LoVo (cell line): ENCODE data around the gene MAST4.
A peak's percentile ranks its signal among the peaks of the same experiment; 100 is the strongest.

Source experiments
- DNase-seq: peaks from one replicate; pipeline ENCODE4 v3.0.0-alpha.2; 2016; ENCODE audit warnings: low spot score

Gene MAST4

DNA sequence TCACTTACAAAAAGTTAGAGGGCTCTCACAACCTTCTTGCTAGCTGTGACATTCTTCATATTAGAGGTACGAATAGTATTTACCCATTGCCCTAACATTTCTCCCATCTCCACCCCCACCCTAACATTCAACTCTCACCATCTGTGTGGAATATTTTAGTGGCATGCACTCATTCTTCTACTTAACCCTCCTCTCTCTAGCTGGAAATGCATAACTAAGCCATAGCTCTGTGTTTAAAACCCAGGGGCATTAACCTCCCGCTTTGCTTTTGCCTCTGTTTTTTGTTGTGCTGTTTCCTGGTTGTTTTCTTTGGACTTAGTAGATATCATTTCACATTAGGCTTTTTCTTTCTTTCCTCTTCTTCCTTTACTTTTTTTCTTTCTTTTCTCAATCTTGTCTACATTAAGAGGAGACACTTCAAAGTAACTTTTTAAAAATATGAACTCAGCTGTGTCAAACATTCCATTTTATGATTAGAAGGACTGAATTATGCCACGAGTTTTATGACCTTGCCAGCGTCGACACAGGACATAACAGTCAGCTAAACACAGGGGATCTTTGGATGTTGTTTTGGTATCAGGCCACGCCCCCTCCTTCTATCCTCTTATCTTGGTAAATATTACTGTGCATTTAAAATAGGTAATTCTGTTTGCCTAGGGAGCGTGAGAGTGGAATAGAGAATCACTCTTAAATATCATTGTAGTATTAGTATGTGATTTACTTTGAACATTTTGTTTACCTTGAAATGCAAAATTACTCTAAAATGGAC lies 364.4 kb downstream of the MAST4 start:
- peak; percentile 27 for DNase-seq

DNA sequence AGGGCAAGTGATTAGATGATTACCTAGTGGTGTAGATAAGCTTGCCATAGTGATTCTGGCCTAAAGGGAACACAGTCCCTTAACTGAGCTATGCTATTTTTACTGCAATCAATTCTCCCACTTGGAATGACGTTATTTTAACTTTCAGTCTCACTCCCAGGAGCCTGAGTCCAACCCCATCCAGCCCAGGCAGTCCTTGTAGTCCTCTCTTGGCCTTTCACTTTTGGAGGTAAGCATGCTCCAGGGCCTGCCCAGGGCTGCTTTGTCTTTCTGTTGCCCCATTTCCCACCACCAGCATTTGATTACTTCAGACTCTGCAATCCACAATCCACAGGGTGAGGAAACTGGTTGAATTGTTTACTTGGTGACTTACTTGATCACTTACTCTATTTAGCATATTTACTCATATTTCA lies 367.4 kb downstream of the MAST4 start:
- no peak for DNase-seq

GRCh38 chr5:66966439-66966838 lies 370.2 kb downstream of the MAST4 start:
- DNase-seq: no peak

DNA sequence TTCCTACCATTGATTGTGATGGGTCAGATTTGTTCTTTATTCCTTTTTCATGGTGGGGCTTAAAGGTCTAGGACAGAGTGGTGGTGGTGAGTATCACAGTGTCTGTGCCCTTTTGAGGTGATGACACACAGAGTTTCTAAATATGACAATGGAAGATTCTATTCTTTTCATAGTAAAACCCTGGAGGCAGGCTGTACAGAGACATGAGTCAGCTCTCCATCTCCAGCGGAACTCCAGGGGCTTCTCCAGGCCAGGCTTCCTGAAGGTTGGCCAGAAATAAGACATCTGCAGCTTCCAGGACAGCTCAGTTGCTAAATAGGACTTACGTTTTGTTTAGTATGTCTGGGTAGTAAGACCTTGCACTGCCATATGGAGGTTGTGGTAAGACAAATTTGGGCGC lies 370.9 kb downstream of the MAST4 start:
- no peak for DNase-seq

- no peak for DNase-seq
These were observed 371.7 kb downstream of the MAST4 start for GRCh38 chr5:66967826-66968262.

- DNase-seq: no peak
These were observed 373.3 kb downstream of the MAST4 start for GRCh38 chr5:66969484-66969883.

DNA sequence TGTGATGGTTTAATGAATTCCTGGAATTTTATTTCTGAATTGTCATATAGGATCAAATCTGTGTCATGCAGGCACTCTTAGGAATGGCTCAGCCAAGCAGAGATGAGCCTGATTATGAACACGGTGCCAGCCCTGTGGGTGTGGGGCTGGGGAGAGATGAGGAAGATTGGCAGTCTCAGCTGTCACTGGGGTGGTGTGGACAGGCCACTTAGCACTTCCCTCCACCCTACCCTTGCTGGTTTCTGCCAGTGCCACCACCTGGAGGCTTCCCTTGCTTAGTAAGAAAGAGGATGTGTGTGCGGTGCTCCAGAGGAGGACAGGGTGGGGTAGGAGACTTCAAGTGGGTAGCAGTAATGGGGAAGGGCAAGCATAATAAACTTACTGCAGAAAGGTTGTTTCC lies 373.8 kb downstream of the MAST4 start:
- no peak for DNase-seq

GRCh38 chr5:66972004-66972403 lies 375.8 kb downstream of the MAST4 start:
- DNase-seq: no peak

DNA sequence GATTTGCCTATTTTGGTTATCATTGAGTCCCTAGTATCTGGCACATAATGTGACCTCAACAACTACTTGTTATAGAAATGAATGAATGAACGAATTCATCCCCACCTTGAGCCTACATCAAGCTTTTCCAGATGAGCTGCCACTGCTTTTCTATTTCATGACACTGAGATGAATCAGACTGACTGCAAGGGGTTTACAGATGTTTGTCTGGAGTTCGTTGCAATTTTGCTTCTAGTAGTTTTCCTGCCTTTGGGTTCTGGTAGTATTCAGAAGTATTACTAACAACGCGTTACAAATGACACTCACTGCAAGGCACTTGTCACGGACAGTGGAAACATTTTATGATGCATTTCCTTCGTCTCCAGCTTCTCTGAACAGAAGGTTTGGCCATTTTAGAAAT lies 378.1 kb downstream of the MAST4 start:
- DNase-seq: no peak

DNA sequence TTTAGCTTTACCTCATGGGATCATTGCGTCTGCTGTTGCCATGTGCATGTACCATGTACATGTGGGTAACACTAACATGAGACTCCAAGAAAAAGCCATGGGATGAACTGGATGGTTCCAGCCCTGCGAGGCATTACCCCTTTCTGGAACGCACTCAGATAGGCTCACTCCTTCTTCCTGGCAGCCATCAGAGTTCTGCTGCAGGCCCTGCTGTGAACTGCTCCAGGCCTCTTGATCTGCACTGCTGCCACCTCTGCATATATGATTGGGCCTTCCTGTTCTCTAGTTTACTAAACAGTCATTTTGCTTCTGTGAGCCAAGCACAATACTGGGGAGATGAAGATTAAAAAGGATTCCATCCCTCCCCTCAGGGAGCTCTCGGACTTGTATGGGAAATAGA lies 379.9 kb downstream of the MAST4 start:
- DNase-seq: no peak

- DNase-seq: no peak
These were observed 383.5 kb downstream of the MAST4 start for GRCh38 chr5:66979738-66980137.

- peak; percentile 29 for DNase-seq
These were observed 385.3 kb downstream of the MAST4 start for GRCh38 chr5:66981266-66982055.

GRCh38 chr5:66982056-66982387 lies 385.8 kb downstream of the MAST4 start:
- no peak for DNase-seq

GRCh38 chr5:66982470-66982869 lies 386.3 kb downstream of the MAST4 start:
- no peak for DNase-seq

DNA sequence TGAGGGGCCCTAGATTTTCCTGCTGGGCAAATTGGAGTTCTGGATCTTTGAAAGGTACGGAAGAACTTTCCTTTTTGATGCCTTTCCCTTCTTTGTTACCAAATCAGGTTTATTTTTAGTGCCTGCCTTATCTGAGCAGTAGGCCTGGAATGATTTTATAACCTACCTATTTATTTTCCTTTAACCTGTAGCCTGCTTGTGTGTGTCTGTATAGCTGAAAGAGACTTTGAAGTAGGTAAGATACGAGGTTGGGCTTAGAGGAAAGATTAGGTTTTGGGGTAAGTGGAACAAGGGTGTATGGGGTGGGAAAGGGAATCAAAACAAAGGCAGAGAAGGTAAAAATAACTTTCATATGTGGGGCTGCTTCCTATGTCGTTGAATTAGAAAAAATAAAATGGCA lies 389.2 kb downstream of the MAST4 start:
- DNase-seq: no peak

DNA sequence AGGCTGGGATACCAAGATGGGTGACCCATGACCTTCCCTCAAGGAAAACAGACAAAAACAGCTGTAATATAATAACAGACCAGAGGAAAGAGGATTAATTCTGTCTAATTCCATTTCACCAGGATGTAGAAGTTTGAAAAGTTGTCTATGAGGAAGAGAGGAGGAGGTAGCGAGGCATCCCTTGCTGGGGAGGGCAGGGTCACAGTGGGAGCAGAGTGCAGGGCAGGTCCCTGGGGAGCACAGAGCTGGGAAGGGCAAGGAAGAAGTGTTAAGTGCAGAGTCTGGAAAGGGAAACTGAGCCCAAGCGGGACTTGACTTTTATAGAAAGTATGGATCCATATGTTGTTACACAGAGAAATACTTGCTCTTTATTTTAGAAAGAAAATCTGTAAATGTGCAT lies 389.8 kb downstream of the MAST4 start:
- DNase-seq: no peak

- no peak for DNase-seq
These were observed 390.3 kb downstream of the MAST4 start for GRCh38 chr5:66986534-66986933.

DNA sequence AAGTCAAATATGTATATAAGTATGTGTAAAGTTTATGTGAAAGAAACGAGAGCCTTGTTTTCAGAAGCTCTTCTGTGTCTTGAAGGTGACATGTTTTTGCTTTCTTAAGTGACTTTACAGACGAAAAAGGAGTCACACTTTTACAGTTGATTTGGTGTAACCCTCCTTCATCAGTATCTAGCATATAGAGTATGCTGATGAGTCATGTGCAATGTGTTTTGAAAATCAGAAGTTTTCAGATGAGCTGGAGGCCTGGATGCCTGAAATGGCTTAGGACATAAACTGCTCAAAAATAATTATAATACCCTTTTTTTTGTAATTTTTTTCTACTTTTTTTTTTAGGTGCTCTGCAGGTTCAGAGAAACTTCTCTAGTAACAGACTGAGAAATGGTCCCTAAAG lies 390.9 kb downstream of the MAST4 start:
- no peak for DNase-seq

- no peak for DNase-seq
These were observed 391.3 kb downstream of the MAST4 start for GRCh38 chr5:66987540-66987939.

- DNase-seq: peak; percentile 56
These were observed 392.0 kb downstream of the MAST4 start for GRCh38 chr5:66987949-66988838.

DNA sequence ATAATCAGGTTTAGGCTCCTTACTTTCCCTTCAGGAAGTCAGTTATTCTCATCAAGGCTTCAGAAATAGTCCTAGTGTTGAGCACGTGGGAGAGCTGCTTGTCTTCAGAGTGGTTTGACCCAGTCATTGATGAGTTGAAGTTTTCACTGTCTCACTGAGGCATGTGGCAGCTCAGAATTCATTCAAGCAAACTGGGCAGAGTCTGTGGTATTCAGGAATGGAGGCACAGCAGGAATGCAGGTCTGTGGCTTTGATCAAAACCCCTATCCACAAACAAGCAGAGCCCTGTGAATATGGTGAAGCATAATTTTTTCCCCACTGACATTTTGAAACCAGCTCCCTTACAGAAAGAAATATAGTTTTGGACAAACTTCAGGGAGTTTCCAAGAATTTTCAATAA lies 393.1 kb downstream of the MAST4 start:
- DNase-seq: no peak

DNA sequence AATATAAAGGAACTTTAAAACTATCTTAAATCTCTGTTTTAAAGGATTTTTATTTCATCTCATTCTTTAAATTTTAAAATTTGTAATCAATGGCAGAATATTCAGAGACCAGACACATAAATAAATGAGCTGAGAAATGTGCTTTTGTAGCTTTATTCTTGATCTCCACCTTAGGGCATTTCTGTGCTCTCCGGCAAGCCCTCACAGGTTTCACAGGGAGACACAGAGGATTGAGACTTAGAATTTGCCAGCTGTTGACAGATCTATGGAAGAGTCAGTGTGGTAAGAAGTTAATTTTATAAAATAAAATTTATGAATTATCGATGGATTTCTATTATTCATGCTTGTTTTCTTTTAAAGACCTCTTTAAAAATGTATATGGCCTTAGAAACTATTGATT lies 393.6 kb downstream of the MAST4 start:
- DNase-seq: no peak

DNA sequence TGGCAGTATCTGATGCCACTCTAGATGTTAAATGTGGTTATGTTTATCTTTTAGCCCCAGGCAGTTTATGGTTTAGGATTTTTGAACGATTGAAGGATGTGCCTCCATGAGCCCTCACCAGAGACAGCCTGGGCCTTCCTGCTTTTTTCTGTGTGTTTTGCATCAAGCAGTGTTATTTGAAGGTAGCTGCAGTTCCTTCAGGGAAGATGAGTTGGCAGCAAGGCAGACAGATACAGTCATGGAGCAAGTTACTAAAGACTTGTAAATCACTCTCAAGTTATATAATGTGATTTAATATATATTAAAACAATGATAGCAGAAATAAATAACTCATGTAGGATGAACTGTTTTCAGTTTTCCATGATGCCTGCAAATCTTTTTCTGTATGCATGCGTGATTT lies 395.6 kb downstream of the MAST4 start:
- DNase-seq: no peak
